ENCODE measurements around the gene CAPN15. TPM values are rescaled to one million over a fixed set of nuclear protein-coding genes. Genes with fewer than 3 reads are reported as not detected.
"Not testable (repeated sequence)": the region's sequence is repeated elsewhere in the genome, so short reads cannot be mapped to it uniquely, and the experiment has no call there.

Gene CAPN15
- total RNA-seq (2014; rRNA removed; shearing (Covaris generic)) (23.1 and 32.9 TPM in 2 replicates), total RNA-seq (2022) (43.9 and 54.0 TPM in 2 replicates), Bru-seq, nascent RNA (percentile 48 among the genes with signal in this experiment), BruChase-seq, experiment 1, labeled RNA remaining after a 6-hour chase (percentile 62 among the genes with signal in this experiment), BruChase-seq, experiment 2, labeled RNA remaining after a 2-hour chase (percentile 63 among the genes with signal in this experiment)
- long read RNA-seq, partial matches to known transcripts, result 18 of 45 reads
- long read RNA-seq, other reads (novel, unspliced or antisense), result 27 of 45 reads

GRCh38 chr16:527015-527903 lies at the start of gene CAPN15:
Gene CAPN15, plus strand, starts transcription at chr16:527712. Its CDS starts 19,127 bp downstream, at chr16:546839.
- Histone ChIP-seq H3K4me3 (ENCODE audit: low read depth, low read length, poor library complexity, severe bottlenecking) (peak within 1 kb of the TSS; percentile 92), H3K4me2 (ENCODE audit: low read length) (peak within 1 kb of the TSS; percentile 92), H2AFZ (ENCODE audit: low read length) (peak within 1 kb of the TSS; percentile 5; the same call in 1 of the 2 replicates), H4K20me1 (ENCODE audit: insufficient read depth, low read length) (no peaks in the 10 kb centered on the region), H3K9me3 (ENCODE audit: low read length) (no peaks in the 10 kb centered on the region), H3K79me2 (ENCODE audit: insufficient read depth, low read depth, low read length) (peaks cover 46% of the 10 kb centered on the region), H3K4me1 (ENCODE audit: insufficient read depth, low read length, poor library complexity, severe bottlenecking) (peaks cover 24% of the 10 kb centered on the region), H3K27ac (ENCODE audit: low read depth, low read length, poor library complexity, severe bottlenecking) (peak within 1 kb of the TSS; percentile 49), H3K36me3 (ENCODE audit: insufficient read depth, low read length) (peaks cover 13% of the 10 kb centered on the region; the same call in 1 of the 2 replicates), H3K9me2 (ENCODE audit: insufficient read depth, low read length) (no peaks in the 10 kb centered on the region)
- ChIA-PET CTCF (ENCODE audit: unreplicated experiment) (no interaction called here), POLR2A (interaction anchor here (0.8 kb wide), 1 partner anchor 71 kb away, joined by 4 read pairs; no protein-coding TSS in a partner anchor)
- BruUV-seq (replicated peaks), result no TSS peak
- peak; percentile 92 for DNase-seq (ENCODE audit: low spot score)
- intact Hi-C loops (cut with micrococcal nuclease; ENCODE audit: unreplicated experiment), result loop anchor here (1.0 kb wide), 1 partner anchor 39 kb away; no protein-coding TSS in a partner anchor
- no peak for TF ChIP-seq EZH2phosphoT487 (IDR thresholded peaks at IDR 0.05; ENCODE audit: borderline replicate concordance, low read depth, low read length)
- TF ChIP-seq, protein P1, sequence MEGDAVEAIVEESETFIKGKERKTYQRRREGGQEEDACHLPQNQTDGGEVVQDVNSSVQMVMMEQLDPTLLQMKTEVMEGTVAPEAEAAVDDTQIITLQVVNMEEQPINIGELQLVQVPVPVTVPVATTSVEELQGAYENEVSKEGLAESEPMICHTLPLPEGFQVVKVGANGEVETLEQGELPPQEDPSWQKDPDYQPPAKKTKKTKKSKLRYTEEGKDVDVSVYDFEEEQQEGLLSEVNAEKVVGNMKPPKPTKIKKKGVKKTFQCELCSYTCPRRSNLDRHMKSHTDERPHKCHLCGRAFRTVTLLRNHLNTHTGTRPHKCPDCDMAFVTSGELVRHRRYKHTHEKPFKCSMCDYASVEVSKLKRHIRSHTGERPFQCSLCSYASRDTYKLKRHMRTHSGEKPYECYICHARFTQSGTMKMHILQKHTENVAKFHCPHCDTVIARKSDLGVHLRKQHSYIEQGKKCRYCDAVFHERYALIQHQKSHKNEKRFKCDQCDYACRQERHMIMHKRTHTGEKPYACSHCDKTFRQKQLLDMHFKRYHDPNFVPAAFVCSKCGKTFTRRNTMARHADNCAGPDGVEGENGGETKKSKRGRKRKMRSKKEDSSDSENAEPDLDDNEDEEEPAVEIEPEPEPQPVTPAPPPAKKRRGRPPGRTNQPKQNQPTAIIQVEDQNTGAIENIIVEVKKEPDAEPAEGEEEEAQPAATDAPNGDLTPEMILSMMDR (conservative IDR thresholded peaks at IDR 0.05; ENCODE audit: low read length), result no peak

- H3K4me2 ChIP-seq (ENCODE audit: low read length); H3K4me3 ChIP-seq (ENCODE audit: low read depth, low read length, poor library complexity, severe bottlenecking); H3K79me2 ChIP-seq (ENCODE audit: insufficient read depth, low read depth, low read length); intact Hi-C loops (cut with micrococcal nuclease; ENCODE audit: unreplicated experiment); BruUV-seq (replicated peaks); POLR2A ChIA-PET; H3K9me3 ChIP-seq (ENCODE audit: low read length); CTCF ChIA-PET (ENCODE audit: unreplicated experiment); H3K4me1 ChIP-seq (ENCODE audit: insufficient read depth, low read length, poor library complexity, severe bottlenecking); H3K9me2 ChIP-seq (ENCODE audit: insufficient read depth, low read length); H3K36me3 ChIP-seq (ENCODE audit: insufficient read depth, low read length); H4K20me1 ChIP-seq (ENCODE audit: insufficient read depth, low read length); H3K27ac ChIP-seq (ENCODE audit: low read depth, low read length, poor library complexity, severe bottlenecking); H2AFZ ChIP-seq (ENCODE audit: low read length); DNase-seq (ENCODE audit: low spot score): not testable (repeated sequence)
Observed at GRCh38 chr16:478287-478686, 49.2 kb upstream of the CAPN15 start.

DNA sequence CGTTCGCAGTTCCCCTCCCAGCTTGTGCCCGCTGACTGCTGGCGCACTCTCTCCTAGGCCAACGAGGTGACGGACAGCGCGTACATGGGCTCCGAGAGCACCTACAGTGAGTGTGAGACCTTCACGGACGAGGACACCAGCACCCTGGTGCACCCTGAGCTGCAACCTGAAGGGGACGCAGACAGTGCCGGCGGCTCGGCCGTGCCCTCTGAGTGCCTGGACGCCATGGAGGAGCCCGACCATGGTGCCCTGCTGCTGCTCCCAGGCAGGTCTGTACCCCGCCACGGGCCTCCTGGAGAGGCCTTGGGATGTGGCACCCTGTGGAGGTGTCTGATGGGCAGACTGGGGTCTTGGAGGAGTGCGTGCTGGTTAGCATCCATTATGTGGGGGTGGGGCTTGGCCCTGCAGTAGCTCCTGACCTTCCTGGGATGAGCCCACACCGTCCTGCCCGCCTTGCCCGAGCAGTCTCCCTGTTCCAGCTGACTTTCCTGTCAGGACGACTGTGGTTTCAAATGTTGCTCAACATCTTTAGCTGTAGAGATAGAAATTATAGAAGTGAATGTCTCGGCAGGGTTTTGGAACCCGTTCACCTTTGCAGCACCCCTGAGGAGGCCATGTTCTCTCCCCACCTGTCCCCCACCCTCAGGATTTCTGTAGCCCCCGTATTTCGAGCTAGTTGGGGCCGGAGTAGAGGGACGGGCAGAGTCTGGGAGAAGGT lies 44.9 kb upstream of the CAPN15 start:
- Histone ChIP-seq H3K4me2 (ENCODE audit: low read length) (no peak overlapping the region), H2AFZ (ENCODE audit: low read length) (no peak overlapping the region), H3K9me2 (ENCODE audit: insufficient read depth, low read length) (no peaks in the 10 kb centered on the region), H3K36me3 (ENCODE audit: insufficient read depth, low read length) (no peaks in the 10 kb centered on the region), H4K20me1 (ENCODE audit: insufficient read depth, low read length) (no peaks in the 10 kb centered on the region), H3K79me2 (ENCODE audit: insufficient read depth, low read depth, low read length) (no peaks in the 10 kb centered on the region), H3K4me1 (ENCODE audit: insufficient read depth, low read length, poor library complexity, severe bottlenecking) (no peaks in the 10 kb centered on the region), H3K4me3 (ENCODE audit: low read depth, low read length, poor library complexity, severe bottlenecking) (no peak overlapping the region), H3K9me3 (ENCODE audit: low read length) (no peaks in the 10 kb centered on the region), H3K27ac (ENCODE audit: low read depth, low read length, poor library complexity, severe bottlenecking) (no peak overlapping the region)
- intact Hi-C loops (cut with micrococcal nuclease; ENCODE audit: unreplicated experiment), result no loop called here
- ChIA-PET CTCF (ENCODE audit: unreplicated experiment) (interaction anchor here (0.6 kb wide), 1 partner anchor 128 kb away, joined by 3 read pairs; no protein-coding TSS in a partner anchor), POLR2A (no interaction called here)
- BruUV-seq (replicated peaks), result no TSS peak
- TF ChIP-seq, protein P1 (conservative IDR thresholded peaks at IDR 0.05; ENCODE audit: low read length), result no peak
- no peak for TF ChIP-seq EZH2phosphoT487 (IDR thresholded peaks at IDR 0.05; ENCODE audit: borderline replicate concordance, low read depth, low read length)
- no peak for DNase-seq (ENCODE audit: low spot score)
